GM10248 (cell line): ENCODE data around the gene PTPRN2.

Source experiments
- CTCF ChIA-PET: fragments of 300-600 bp; sonication (Branson Sonifier 250); formaldehyde crosslinking; extraction: SDS; loops from one replicate; lab custom pipeline; 2021; ENCODE audit warnings: antibody characterized with exemption; lab: Yijun Ruan, JAX
- POLR2A ChIA-PET: fragments of 350-650 bp; sonication (Branson Sonifier 250); formaldehyde crosslinking; extraction: SDS; loops from one replicate; lab custom pipeline; 2020; ENCODE audit warnings: antibody characterized with exemption; lab: Yijun Ruan, JAX
- DNase-seq: peaks from one replicate; pipeline ENCODE4 v3.0.0; 2012; ENCODE audit errors: extremely low spot score
- CTCF ChIP-seq: IDR thresholded peaks from 2 replicates; pipeline ENCODE4 v1.5.1; 2012; ENCODE audit warnings: mild to moderate bottlenecking, low read depth; ENCODE audit errors: extremely low read depth, missing control alignments, control extremely low read depth

The PTPRN2 gene

GRCh38 chr7:157977717-157978496 is 609.7 kb downstream of the PTPRN2 start:
- CTCF ChIA-PET = interaction anchor here (1.0 kb wide), 1 partner anchor 18 kb away, joined by 3 read pairs; no protein-coding TSS in a partner anchor

GRCh38 chr7:157977306-157977705 is 610.3 kb downstream of the PTPRN2 start:
- DNase-seq = no peak
- CTCF ChIA-PET = interaction anchor here (1.0 kb wide), 1 partner anchor 19 kb away, joined by 3 read pairs; no protein-coding TSS in a partner anchor
- TF ChIP-seq CTCF = no peak
- POLR2A ChIA-PET = no interaction called here

More at GRCh38 chr7:157977717-157978496, 609.7 kb downstream of the PTPRN2 start:
- DNase-seq = no peak
- POLR2A ChIA-PET = interaction anchor here (1.0 kb wide), 1 partner anchor 16 kb away, joined by 3 read pairs; no protein-coding TSS in a partner anchor
- TF ChIP-seq CTCF = no peak

GRCh38 chr7:157976406-157976805 is 611.2 kb downstream of the PTPRN2 start:
- ChIA-PET CTCF (no interaction called here), POLR2A (no interaction called here)
- no peak for TF ChIP-seq CTCF
- no peak for DNase-seq

GRCh38 chr7:157975401-157976372 is 611.9 kb downstream of the PTPRN2 start:
- no peak for DNase-seq
- ChIA-PET CTCF (no interaction called here), POLR2A (no interaction called here)
- no peak for TF ChIP-seq CTCF

- ChIA-PET CTCF (no interaction called here), POLR2A (no interaction called here)
- DNase-seq = no peak
- no peak for TF ChIP-seq CTCF
Measured at GRCh38 chr7:157974678-157975230, 612.9 kb downstream of the PTPRN2 start.
